ENCODE data around the gene ASB5. TPM values are rescaled to one million over a fixed set of nuclear protein-coding genes. Genes with fewer than 3 reads are reported as not detected.

The ASB5 gene
- total RNA-seq, 1 donor from 2014 or later, result 18.6 TPM

Other genes starting within 250 kb of the ASB5 start
- gene WDR17, start 203.4 kb downstream of the ASB5 start, total RNA-seq, result 1.8 TPM
- 0.10 TPM for gene SPATA4, start 73.6 kb downstream of the ASB5 start, total RNA-seq
- gene SPCS3, start 50.7 kb upstream of the ASB5 start, total RNA-seq, result 72.3 TPM